Ishikawa (cell line): ENCODE data around the gene TMEM11.

ENCODE experiments used
- CEBPB ChIP-seq: IDR thresholded peaks from 2 replicates; pipeline ENCODE4 v1.6.1; 2012
- CREB1 ChIP-seq: IDR thresholded peaks from 2 replicates; pipeline ENCODE4 v1.6.1; 2012; ENCODE audit warnings: low read depth
- EGR1 ChIP-seq: IDR thresholded peaks from 2 replicates; pipeline ENCODE4 v1.6.1; 2012
- EP300 ChIP-seq: IDR thresholded peaks from 2 replicates; pipeline ENCODE4 v1.6.1; 2012; ENCODE audit warnings: borderline replicate concordance
- MAX ChIP-seq: IDR thresholded peaks from 2 replicates; pipeline ENCODE4 v1.6.1; 2012
- NFIC ChIP-seq: IDR thresholded peaks from 2 replicates; pipeline ENCODE4 v1.6.1; 2012
- TAF1 ChIP-seq: IDR thresholded peaks from 2 replicates; pipeline ENCODE4 v1.6.1; 2012; ENCODE audit warnings: low read depth, mild to moderate bottlenecking
- TCF12 ChIP-seq: IDR thresholded peaks from 2 replicates; pipeline ENCODE4 v1.6.1; 2012; ENCODE audit warnings: low read depth
- TEAD4 ChIP-seq: IDR thresholded peaks from 2 replicates; pipeline ENCODE4 v1.6.1; 2012
- YY1 ChIP-seq: IDR thresholded peaks from 2 replicates; pipeline ENCODE4 v1.6.1; 2012; ENCODE audit warnings: low read depth
- TF ChIP-seq, protein P1 (sequence below): IDR thresholded peaks from 2 replicates; pipeline ENCODE4 v1.6.1; 2012; ENCODE audit warnings: low read depth, mild to moderate bottlenecking

- TF ChIP-seq EP300, result no peak
- no peak for TF ChIP-seq NFIC
- no peak for TF ChIP-seq YY1
- TF ChIP-seq TAF1, result no peak
- TF ChIP-seq, protein P1, sequence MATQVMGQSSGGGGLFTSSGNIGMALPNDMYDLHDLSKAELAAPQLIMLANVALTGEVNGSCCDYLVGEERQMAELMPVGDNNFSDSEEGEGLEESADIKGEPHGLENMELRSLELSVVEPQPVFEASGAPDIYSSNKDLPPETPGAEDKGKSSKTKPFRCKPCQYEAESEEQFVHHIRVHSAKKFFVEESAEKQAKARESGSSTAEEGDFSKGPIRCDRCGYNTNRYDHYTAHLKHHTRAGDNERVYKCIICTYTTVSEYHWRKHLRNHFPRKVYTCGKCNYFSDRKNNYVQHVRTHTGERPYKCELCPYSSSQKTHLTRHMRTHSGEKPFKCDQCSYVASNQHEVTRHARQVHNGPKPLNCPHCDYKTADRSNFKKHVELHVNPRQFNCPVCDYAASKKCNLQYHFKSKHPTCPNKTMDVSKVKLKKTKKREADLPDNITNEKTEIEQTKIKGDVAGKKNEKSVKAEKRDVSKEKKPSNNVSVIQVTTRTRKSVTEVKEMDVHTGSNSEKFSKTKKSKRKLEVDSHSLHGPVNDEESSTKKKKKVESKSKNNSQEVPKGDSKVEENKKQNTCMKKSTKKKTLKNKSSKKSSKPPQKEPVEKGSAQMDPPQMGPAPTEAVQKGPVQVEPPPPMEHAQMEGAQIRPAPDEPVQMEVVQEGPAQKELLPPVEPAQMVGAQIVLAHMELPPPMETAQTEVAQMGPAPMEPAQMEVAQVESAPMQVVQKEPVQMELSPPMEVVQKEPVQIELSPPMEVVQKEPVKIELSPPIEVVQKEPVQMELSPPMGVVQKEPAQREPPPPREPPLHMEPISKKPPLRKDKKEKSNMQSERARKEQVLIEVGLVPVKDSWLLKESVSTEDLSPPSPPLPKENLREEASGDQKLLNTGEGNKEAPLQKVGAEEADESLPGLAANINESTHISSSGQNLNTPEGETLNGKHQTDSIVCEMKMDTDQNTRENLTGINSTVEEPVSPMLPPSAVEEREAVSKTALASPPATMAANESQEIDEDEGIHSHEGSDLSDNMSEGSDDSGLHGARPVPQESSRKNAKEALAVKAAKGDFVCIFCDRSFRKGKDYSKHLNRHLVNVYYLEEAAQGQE, result no peak
- TF ChIP-seq EGR1, result no peak
- no peak for TF ChIP-seq TCF12
- no peak for TF ChIP-seq CEBPB
- no peak for TF ChIP-seq CREB1
- TF ChIP-seq MAX, result no peak
- TF ChIP-seq TEAD4, result no peak
Observed at GRCh38 chr17:21165922-21166594, 47.9 kb downstream of the TMEM11 start.
